Measurements from ENCODE around the gene NTM.

- TF ChIP-seq EP300 (IDR thresholded peaks at IDR 0.05) (no peak), CTCF (IDR thresholded peaks at IDR 0.05) (no peak), POLR2AphosphoS5 (IDR thresholded peaks at IDR 0.05) (no peak), POLR2A (IDR thresholded peaks at IDR 0.05) (no peak)
Measured at GRCh38 chr11:132379540-132379939, 1009.1 kb downstream of the NTM start.
